Measurements from ENCODE around the gene PRICKLE4.

The PRICKLE4 gene

DNA sequence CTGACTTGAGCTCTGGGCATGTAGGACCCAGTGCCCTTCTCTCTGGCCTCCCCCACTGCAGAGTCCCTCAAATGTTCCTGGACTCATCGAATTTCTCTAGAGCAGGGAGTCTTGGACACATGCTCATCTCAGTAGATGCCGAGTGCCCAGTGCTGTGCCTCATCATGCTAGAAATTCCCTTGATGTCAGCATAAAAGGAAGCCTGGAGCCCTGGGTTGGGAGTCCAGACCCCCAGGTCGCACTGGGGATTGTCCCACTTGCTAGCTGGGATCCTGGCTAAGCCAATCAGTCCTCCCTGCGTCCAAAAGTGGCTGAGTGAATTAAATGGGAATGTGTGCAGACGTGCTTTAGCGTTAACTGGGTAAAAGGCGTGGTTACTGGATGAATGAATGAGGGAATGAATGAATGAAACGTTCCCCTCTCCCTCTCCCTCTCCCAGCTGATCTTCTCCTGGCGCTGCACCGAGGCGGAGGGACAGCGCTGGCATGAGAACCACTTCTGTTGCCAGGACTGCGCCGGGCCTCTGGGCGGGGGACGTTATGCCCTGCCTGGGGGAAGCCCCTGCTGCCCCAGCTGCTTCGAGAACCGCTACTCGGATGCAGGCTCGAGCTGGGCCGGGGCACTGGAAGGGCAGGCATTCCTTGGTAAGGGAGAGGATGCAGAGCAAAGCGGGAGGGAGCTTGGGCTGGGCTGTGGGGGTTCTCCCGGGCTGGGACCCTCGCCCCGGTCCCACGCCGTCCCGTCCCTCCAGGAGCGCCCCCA, 5.3 kb downstream of the PRICKLE4 start:
- no peaks in the 10 kb centered on the region for H3K9me3 ChIP-seq (ENCODE audit: control insufficient read depth, low read length)
- WGBS = 39% methylated on average over 24 of the region's 29 CpGs
- H4K8ac ChIP-seq (ENCODE audit: low read length) = peak overlapping the region; percentile 78
- H3K27ac ChIP-seq (ENCODE audit: low read length, poor library complexity, severe bottlenecking) = no peak overlapping the region
- no peak overlapping the region for H2AFZ ChIP-seq (ENCODE audit: low read depth, low read length)
- peak overlapping the region; percentile 74 for H3K9ac ChIP-seq (ENCODE audit: low read length)
- peak overlapping the region; percentile 44 to 75 for H3K18ac ChIP-seq (ENCODE audit: low read depth in 1 of 2, low read length in 2 of 2)
- peak overlapping the region; percentile 2 for H4K91ac ChIP-seq (ENCODE audit: low read length)
- H2BK12ac ChIP-seq (ENCODE audit: low read length in 2 of 2) = peak overlapping the region in 1 of 2 experiments; percentile 15
- H2BK5ac ChIP-seq (ENCODE audit: low read depth, low read length, poor library complexity, severe bottlenecking) = no peak overlapping the region
- H3K4ac ChIP-seq (ENCODE audit: low read depth in 1 of 2, low read length in 2 of 2) = peak overlapping the region in 1 of 2 experiments; percentile 49
- peaks cover 22% of the 10 kb centered on the region for H3K4me1 ChIP-seq (ENCODE audit: control insufficient read depth, insufficient read depth, low read depth, low read length)
- H3K4me3 ChIP-seq (ENCODE audit: insufficient read depth in 1 of 2, low read depth in 1 of 2, low read length in 2 of 2) = peak overlapping the region; percentile 69 to 100
- peak overlapping the region; percentile 91 for H3K4me2 ChIP-seq (ENCODE audit: low read length, poor library complexity, severe bottlenecking)
- H3K79me1 ChIP-seq (replicated peaks; ENCODE audit: low read length, poor library complexity, severe bottlenecking) = peaks cover 15% of the 10 kb centered on the region
- H3K14ac ChIP-seq (ENCODE audit: low read length in 2 of 2) = peak overlapping the region in 1 of 2 experiments; percentile 84
- H2BK120ac ChIP-seq (ENCODE audit: low read depth, low read length) = no peak overlapping the region
- H3K23ac ChIP-seq (ENCODE audit: low read length in 2 of 2) = no peak overlapping the region
- peak overlapping the region; percentile 60 for H2BK15ac ChIP-seq (ENCODE audit: low read depth, poor library complexity, severe bottlenecking)
- H3K36me3 ChIP-seq (ENCODE audit: control insufficient read depth in 1 of 2, insufficient read depth in 2 of 2, low read depth in 1 of 2, low read length in 2 of 2) = peaks cover 3 to 21% of the 10 kb centered on the region in 2 experiments
- peak; percentile 40 for DNase-seq
- no peaks in the 10 kb centered on the region for H3K27me3 ChIP-seq (ENCODE audit: control insufficient read depth in 1 of 2, insufficient read depth in 1 of 2, low read length in 2 of 2)
- no peak overlapping the region for H2AK5ac ChIP-seq (ENCODE audit: low read length, severe bottlenecking)

DNA sequence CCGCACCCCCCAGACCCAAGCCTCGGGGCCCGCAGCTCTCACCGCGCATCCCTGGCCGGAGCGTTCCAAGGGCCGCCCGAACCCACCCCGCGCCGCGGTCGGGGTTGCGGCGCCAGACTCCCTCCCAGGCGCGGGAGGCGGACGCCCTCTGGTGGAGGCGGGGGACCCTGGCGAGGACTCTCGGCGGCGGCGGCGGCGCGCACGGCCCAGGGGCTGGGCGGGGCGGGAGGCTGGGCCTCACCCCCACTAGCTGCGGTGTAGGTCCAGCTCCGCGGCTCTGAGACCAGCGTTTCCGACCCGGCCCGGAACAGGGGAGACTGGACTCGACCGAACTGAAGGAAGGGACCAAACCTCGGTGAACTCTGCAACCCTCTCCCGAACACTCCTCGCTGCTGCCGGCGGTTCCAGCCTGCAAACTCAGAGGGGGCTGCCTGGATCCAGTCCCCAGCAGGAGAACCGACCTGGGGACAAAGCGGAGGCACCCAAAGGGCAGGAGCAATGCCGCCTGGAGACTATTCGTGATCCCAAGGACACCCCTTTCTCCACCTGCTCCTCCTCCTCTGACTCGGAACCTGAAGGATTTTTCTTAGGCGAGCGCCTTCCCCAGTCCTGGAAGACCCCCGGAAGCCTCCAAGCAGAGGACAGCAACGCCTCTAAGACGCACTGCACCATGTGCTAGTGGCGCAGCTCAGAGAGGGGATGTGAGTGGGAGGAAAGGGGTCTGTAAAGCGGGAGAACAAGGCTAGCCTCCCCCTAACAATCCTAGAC, 6.1 kb downstream of the PRICKLE4 start:
- WGBS = under 1% methylated on average over 50 of the region's 58 CpGs

DNA sequence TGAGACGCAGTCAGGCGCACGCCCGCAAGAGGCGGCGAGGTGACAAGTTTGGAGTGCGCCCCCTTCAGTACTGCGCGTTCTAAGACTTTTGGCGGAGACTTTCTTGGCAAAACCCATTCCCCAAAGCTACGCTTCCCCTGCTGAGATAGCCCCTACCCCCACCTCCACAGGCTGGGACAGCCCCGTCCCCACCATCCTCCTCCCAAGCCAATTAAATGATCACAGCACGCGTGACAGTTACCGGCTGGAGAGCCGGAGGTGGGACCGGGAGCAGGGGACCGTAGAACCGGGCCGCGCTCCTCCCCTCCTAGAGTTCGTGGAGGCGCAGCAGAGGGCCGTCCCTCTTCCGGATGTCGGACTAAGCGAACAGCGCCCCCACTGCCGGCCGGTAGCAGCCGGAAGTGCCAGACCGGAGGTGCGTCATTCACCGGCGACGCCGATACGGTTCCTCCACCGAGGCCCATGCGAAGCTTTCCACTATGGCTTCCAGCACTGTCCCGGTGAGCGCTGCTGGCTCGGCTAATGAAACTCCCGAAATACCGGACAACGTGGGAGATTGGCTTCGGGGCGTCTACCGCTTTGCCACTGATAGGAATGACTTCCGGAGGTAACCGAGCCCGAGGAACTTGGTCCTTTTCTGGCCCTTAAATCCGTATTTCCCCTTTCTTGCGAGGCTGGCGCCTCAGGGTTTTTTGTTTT, 6.8 kb downstream of the PRICKLE4 start, which contains the start of gene TOMM6:
TOMM6 (plus strand) TSS at position 476 of the 699 bp plus-strand sequence; CDS start at position 480, 4 bp downstream.
- Histone ChIP-seq H3K4me2 (ENCODE audit: low read length, poor library complexity, severe bottlenecking) (peak within 1 kb of the TSS; percentile 96), H4K91ac (ENCODE audit: low read length) (peak within 1 kb of the TSS; percentile 58), H4K8ac (ENCODE audit: low read length) (peak within 1 kb of the TSS; percentile 89), H2BK15ac (ENCODE audit: low read depth, poor library complexity, severe bottlenecking) (no peak within 1 kb of the TSS), H2BK5ac (ENCODE audit: low read depth, low read length, poor library complexity, severe bottlenecking) (peak within 1 kb of the TSS; percentile 81), H3K79me1 (replicated peaks; ENCODE audit: low read length, poor library complexity, severe bottlenecking) (peaks cover 17% of the 10 kb centered on the region), H2AK5ac (ENCODE audit: low read length, severe bottlenecking) (peak within 1 kb of the TSS; percentile 37), H3K18ac (ENCODE audit: low read depth in 1 of 2, low read length in 2 of 2) (peak within 1 kb of the TSS; percentile 75 to 94), H3K23ac (ENCODE audit: low read length in 2 of 2) (peak within 1 kb of the TSS in 1 of 2 experiments; percentile 66), H3K9ac (ENCODE audit: low read length) (peak within 1 kb of the TSS; percentile 96), H2BK120ac (ENCODE audit: low read depth, low read length) (no peak within 1 kb of the TSS), H3K4me1 (ENCODE audit: control insufficient read depth, insufficient read depth, low read depth, low read length) (peaks cover 18% of the 10 kb centered on the region), H3K36me3 (ENCODE audit: control insufficient read depth in 1 of 2, insufficient read depth in 2 of 2, low read depth in 1 of 2, low read length in 2 of 2) (peaks cover 6 to 36% of the 10 kb centered on the region in 2 experiments), H3K27ac (ENCODE audit: low read length, poor library complexity, severe bottlenecking) (peak within 1 kb of the TSS; percentile 88), H3K4ac (ENCODE audit: low read depth in 1 of 2, low read length in 2 of 2) (peak within 1 kb of the TSS; percentile 79 to 88), H3K27me3 (ENCODE audit: control insufficient read depth in 1 of 2, insufficient read depth in 1 of 2, low read length in 2 of 2) (no peaks in the 10 kb centered on the region), H3K4me3 (ENCODE audit: insufficient read depth in 1 of 2, low read depth in 1 of 2, low read length in 2 of 2) (peak within 1 kb of the TSS; percentile 69 to 100), H3K14ac (ENCODE audit: low read length in 2 of 2) (peak within 1 kb of the TSS in 1 of 2 experiments; percentile 79), H2BK12ac (ENCODE audit: low read length in 2 of 2) (peak within 1 kb of the TSS in 1 of 2 experiments; percentile 49), H2AFZ (ENCODE audit: low read depth, low read length) (peak within 1 kb of the TSS; percentile 33), H3K9me3 (ENCODE audit: control insufficient read depth, low read length) (no peaks in the 10 kb centered on the region)
- WGBS = under 1% methylated on average over 55 of the region's 55 CpGs
- DNase-seq = peak; percentile 96

More for the DNA sequence above, 6.1 kb downstream of the PRICKLE4 start:
- Histone ChIP-seq H3K4ac (ENCODE audit: low read depth in 1 of 2, low read length in 2 of 2) (peak overlapping the region; percentile 61 to 79), H2BK120ac (ENCODE audit: low read depth, low read length) (no peak overlapping the region), H3K9ac (ENCODE audit: low read length) (peak overlapping the region; percentile 96), H2BK5ac (ENCODE audit: low read depth, low read length, poor library complexity, severe bottlenecking) (peak overlapping the region; percentile 81), H4K8ac (ENCODE audit: low read length) (peak overlapping the region; percentile 78), H2AK5ac (ENCODE audit: low read length, severe bottlenecking) (no peak overlapping the region), H2AFZ (ENCODE audit: low read depth, low read length) (peak overlapping the region; percentile 10), H3K27me3 (ENCODE audit: control insufficient read depth in 1 of 2, insufficient read depth in 1 of 2, low read length in 2 of 2) (no peaks in the 10 kb centered on the region), H4K91ac (ENCODE audit: low read length) (peak overlapping the region; percentile 30), H3K36me3 (ENCODE audit: control insufficient read depth in 1 of 2, insufficient read depth in 2 of 2, low read depth in 1 of 2, low read length in 2 of 2) (peaks cover 3 to 28% of the 10 kb centered on the region in 2 experiments), H3K23ac (ENCODE audit: low read length in 2 of 2) (peak overlapping the region in 1 of 2 experiments; percentile 66), H3K4me1 (ENCODE audit: control insufficient read depth, insufficient read depth, low read depth, low read length) (peaks cover 16% of the 10 kb centered on the region), H3K9me3 (ENCODE audit: control insufficient read depth, low read length) (no peaks in the 10 kb centered on the region), H3K4me2 (ENCODE audit: low read length, poor library complexity, severe bottlenecking) (peak overlapping the region; percentile 96), H3K27ac (ENCODE audit: low read length, poor library complexity, severe bottlenecking) (peak overlapping the region; percentile 88), H2BK15ac (ENCODE audit: low read depth, poor library complexity, severe bottlenecking) (peak overlapping the region; percentile 60), H3K18ac (ENCODE audit: low read depth in 1 of 2, low read length in 2 of 2) (peak overlapping the region; percentile 75 to 90), H3K79me1 (replicated peaks; ENCODE audit: low read length, poor library complexity, severe bottlenecking) (peaks cover 15% of the 10 kb centered on the region), H3K4me3 (ENCODE audit: insufficient read depth in 1 of 2, low read depth in 1 of 2, low read length in 2 of 2) (peak overlapping the region; percentile 69 to 100), H3K14ac (ENCODE audit: low read length in 2 of 2) (peak overlapping the region in 1 of 2 experiments; percentile 79), H2BK12ac (ENCODE audit: low read length in 2 of 2) (peak overlapping the region in 1 of 2 experiments; percentile 49)
- peak; percentile 82 for DNase-seq
